Kidney tubule cell (primary cell): ENCODE data around the gene DXO.
A peak's percentile ranks its signal among the peaks of the same experiment; 100 is the strongest.
"Not testable (repeated sequence)": the region's sequence is repeated elsewhere in the genome, so short reads cannot be mapped to it uniquely, and the experiment has no call there.

Source experiments
- DNase-seq: peaks from one replicate; pipeline ENCODE4 v3.0.0-alpha.2; 2018; ENCODE audit warnings: low spot score

Gene DXO

DNA sequence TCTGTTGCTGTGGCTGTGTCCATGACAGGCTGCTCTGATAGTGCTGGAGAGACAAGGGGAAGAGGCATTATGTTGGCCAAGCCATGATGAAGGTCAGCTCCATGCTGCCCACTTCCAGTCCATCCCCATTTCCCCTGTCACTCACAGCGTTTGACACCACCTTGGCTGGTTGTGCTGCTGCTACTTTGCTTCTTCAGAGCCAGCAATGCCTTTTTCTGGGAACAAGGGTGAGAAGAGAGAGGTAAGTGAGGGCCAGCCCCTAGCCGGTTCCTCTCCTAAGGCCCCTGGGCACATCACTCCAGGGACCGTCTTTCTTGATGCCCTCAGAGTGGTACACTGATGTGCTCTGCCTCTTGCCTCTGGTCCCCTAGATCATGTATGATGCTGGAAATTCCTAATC lies 15.1 kb downstream of the DXO start:
- DNase-seq: no peak

DNA sequence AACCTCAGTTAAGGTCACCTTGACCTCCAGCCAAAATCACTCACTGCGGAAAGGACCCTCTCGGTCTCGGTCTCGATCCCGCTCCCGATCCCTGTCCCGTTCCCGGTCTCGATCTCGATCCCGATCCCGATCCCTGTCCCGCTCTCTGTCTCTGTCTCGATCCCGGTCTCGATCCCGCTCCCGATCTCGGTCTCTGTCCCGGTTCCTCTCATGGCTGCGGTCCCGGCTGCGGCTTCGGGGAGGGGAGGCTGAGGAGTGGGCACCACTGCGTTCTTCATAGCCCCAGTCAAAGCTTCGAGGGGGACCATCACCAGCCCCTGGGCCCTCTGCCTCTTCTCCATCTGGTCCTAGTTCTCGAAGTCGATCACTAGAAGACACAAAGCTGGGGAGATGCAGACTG lies 17.4 kb downstream of the DXO start:
- DNase-seq: no peak

- no peak for DNase-seq
These were observed 19.0 kb downstream of the DXO start for GRCh38 chr6:31952890-31953289.

DNA sequence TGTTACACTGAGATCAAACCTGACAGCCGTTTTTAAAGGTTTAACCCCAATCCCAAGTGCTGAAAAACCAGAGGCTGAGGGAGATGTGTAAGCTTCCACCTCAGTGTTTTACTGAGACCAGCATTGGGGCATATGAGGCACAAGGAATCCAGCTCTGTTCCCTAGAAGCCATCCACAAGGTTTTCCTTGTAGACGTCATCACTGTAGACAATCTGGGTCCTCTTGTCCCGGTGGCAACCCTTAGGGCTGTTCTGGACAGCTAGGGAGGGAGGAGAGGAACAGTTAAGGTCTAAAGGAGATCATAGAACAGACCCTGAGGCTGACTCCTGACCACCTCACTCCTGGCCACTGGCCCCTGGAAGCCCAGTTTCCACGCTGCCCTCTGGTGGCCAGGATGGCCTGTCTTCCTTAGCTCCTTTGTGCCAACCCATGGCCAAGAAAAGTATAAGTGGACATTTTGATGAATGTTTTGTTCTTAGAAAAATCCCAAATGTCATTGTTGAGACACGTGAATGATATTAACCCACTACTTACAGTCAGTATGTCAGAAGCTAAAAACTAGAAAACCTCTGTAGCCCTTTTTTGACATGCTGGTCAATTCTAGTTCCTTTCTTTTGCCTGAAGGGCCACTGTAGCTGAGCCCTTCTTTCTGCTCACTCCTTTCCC lies 19.7 kb downstream of the DXO start:
- DNase-seq: peak; percentile 67

DNA sequence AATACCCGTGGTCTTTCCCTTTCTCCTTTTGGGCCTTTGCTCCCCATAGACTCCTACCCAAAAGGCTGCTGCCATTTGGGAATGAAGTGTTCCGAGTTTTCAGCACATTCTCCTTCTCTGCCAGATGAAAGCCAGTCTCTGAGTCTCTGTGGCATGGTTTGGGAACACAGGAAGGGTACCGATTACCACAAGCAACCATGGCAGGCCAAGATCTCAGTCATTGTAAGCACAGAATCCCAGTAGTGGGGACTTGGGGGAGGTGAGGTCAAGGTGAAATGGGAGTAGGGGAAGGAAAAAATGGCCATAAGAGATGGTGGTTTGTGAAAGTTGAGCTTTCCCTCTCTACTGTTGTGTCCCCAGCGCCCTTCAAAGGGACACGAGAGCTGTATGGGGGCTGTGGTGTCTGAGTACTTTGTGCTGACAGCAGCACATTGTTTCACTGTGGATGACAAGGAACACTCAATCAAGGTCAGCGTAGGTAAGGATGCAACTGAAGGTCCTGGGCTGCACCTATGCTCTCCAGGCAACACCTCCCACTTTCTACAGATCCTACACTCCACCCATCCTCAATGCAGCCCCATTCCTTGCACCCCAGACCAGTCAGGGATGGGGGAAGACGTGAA lies 21.9 kb downstream of the DXO start:
- no peak for DNase-seq

GRCh38 chr6:31948753-31949413 lies 23.1 kb downstream of the DXO start:
- DNase-seq: peak; percentile 14

GRCh38 chr6:31948306-31948705 lies 23.6 kb downstream of the DXO start:
- DNase-seq: no peak

DNA sequence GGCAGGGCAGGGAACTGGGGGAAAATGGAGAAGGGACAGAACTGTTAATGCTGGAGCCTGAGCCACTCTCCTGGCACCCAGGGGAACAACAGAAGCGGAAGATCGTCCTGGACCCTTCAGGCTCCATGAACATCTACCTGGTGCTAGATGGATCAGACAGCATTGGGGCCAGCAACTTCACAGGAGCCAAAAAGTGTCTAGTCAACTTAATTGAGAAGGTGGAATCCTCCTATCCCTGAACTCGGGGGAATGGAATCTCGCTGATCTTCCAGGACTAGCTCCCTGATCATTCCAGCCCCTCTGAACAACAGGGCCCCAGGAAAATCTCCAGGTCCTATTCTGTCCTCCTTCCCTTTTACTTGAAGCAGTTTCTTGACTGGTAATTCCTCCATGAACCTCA lies 24.1 kb downstream of the DXO start:
- DNase-seq: no peak

DNA sequence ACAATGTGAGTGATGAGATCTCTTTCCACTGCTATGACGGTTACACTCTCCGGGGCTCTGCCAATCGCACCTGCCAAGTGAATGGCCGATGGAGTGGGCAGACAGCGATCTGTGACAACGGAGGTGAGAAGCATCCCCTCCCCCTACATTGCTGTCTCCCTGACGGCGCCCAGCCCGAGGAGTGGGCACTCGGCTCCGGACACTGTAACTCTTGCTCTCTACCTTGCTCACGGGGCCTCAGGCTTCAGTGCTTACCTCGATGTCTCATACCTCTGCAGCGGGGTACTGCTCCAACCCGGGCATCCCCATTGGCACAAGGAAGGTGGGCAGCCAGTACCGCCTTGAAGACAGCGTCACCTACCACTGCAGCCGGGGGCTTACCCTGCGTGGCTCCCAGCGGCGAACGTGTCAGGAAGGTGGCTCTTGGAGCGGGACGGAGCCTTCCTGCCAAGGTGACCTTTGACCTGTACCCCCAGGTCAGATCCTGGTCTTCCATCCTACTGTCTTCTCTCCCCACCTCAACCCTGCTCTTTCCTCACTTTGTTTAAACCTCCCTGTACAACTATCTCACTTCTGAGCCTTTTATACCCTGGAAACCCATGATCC lies 24.8 kb downstream of the DXO start:
- no peak for DNase-seq

- DNase-seq: no peak
These were observed 25.5 kb downstream of the DXO start for GRCh38 chr6:31946370-31946885.

GRCh38 chr6:31945507-31946369 lies 26.2 kb downstream of the DXO start, which contains the start of gene CFB:
Gene CFB, plus strand, starts transcription at chr6:31946095. Its CDS starts 127 bp downstream, at chr6:31946222.
- DNase-seq: peak; percentile 91

- DNase-seq: no peak
These were observed 26.8 kb downstream of the DXO start for GRCh38 chr6:31945154-31945506.

DNA sequence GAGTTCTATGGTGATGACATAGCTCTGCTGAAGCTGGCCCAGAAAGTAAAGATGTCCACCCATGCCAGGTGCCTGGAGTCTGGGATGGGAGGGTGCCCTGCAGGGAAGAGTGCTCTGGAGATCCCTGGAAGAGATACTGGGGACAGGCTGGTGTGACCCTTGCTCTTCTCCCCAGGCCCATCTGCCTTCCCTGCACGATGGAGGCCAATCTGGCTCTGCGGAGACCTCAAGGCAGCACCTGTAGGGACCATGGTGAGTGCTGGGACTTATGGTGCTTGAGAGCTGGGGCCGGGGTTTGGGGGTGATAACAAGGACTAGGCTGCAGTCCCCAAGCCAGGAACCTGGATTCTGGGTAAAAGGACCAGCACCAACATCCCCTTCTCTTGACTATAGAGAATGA lies 28.2 kb downstream of the DXO start:
- DNase-seq: no peak

DNA sequence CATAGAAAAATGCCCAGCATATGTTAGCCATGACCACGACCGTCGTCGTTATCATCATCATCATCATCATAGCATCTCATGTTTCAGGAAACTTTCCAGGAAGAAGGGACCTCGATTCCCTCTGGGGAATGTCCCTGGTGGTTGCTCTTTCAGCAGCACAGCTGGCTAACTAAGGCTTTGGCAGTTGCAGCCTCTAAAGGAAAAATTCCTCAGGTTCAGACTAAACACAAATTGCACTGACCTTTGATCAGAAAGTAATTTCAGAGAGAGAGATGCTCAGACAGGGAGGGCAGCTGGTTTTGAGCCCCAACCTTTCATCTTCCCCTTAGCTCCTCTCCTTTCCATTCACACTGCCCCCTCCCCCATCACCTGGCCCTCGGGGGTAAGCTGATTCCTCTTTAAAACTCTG lies 31.7 kb downstream of the DXO start:
- peak; percentile 67 for DNase-seq

GRCh38 chr6:31935823-31936222 lies 36.1 kb downstream of the DXO start:
- no peak for DNase-seq

- no peak for DNase-seq
These were observed 36.9 kb downstream of the DXO start for GRCh38 chr6:31935021-31935420.

- no peak for DNase-seq
These were observed 38.4 kb downstream of the DXO start for GRCh38 chr6:31933537-31933936.

DNA sequence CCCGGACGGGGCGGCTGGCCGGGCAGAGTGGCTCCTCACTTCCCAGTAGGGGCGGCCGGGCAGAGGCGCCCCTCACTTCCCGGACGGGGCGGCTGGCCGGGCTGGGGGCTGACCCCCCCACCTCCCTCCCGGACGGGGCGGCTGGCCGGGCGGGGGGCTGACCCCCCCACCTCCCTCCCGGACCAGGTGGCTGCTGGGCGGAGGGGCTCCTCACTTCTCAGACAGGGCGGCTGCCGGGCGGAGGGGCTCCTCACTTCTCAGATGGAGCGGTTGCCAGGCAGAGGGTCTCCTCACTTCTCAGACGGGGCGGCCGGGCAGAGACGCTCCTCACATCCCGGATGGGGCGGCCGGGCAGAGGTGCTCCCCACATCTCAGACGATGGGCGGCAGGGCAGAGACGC lies 39.8 kb downstream of the DXO start:
- not testable (repeated sequence) for DNase-seq

DNA sequence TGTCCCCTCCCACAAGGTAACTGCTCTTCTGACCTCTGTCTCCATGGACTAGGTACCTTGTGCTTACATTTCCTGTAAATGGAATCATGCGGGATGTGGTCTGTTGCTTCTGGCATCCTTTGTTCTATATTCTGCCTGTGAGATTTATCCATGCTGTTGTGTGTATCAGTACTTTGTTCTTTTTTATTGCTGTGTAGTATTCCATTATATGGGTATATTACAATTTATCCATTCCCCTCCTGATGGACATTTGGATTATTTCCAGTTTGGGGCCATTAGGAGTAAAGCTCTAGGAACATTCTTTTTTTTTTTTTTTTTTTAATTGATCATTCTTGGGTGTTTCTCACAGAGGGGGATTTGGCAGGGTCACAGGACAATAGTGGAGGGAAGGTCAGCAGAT lies 41.0 kb downstream of the DXO start:
- DNase-seq: no peak

- DNase-seq: no peak
These were observed 43.3 kb downstream of the DXO start for GRCh38 chr6:31928672-31928939.

DNA sequence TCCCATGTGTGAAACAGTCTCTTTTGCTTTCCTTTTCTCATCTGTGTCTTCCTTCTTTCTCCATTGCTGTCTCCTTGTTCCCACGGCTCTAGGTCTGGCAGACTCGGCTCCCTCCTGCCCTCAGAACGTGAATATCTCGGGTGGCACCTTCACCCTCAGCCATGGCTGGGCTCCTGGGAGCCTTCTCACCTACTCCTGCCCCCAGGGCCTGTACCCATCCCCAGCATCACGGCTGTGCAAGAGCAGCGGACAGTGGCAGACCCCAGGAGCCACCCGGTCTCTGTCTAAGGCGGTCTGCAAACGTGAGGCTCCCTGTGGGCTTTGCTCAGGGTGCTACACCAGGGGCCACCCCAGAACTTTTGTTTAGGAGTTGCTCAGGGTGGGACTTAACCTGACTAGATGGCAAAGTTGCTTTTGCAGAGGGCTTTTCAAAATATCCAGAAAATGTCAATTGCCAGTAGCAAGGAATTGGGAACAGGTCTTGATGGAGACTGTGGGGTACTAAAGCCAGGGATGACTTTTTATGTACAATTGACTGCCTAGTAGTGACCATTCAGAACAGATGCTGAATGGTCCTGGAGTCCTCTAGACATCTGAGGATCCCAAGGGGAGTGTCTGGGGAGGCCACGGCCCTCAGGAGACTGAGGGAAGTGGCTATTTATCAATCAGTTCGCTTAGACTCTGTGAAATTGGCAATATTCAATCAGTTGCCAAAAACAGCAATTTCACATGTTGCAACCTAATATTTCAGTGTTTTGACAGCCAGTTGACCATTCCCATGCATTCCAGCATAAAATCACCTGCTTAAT lies 43.9 kb downstream of the DXO start:
- no peak for DNase-seq
